ENCODE measurements around the gene KCNK4. TPM values are rescaled to one million over a fixed set of nuclear protein-coding genes. Genes with fewer than 3 reads are reported as not detected.

KCNK4 gene
- polyA plus RNA-seq, 1 donor from 2014 or later: 1.0 TPM

- H3K4me3 ChIP-seq (ENCODE audit: low read length): no peak overlapping the region
- H3K9ac ChIP-seq (ENCODE audit: low read length): no peak overlapping the region
- TF ChIP-seq REST (IDR thresholded peaks at IDR 0.05; ENCODE audit: borderline replicate concordance) (no peak), POLR2AphosphoS5 (IDR thresholded peaks at IDR 0.05) (no peak), EZH2 (IDR thresholded peaks at IDR 0.05; ENCODE audit: borderline replicate concordance, insufficient read depth, low read length, poor library complexity, severe bottlenecking) (no peak)
- no peak overlapping the region for H3K27ac ChIP-seq (ENCODE audit: low read length)
- H3K9me2 ChIP-seq (ENCODE audit: insufficient read depth, low read length): no peaks in the 10 kb centered on the region
- no peaks in the 10 kb centered on the region for H4K20me1 ChIP-seq (ENCODE audit: insufficient read depth)
- H2AFZ ChIP-seq (ENCODE audit: low read depth, low read length): no peak overlapping the region
- H3K9me3 ChIP-seq (ENCODE audit: low read length): no peaks in the 10 kb centered on the region
- H3K4me2 ChIP-seq (ENCODE audit: low read length): no peak overlapping the region
- no peaks in the 10 kb centered on the region for H3F3A ChIP-seq (ENCODE audit: insufficient read depth, low read length, poor library complexity, severe bottlenecking)
- H3K79me2 ChIP-seq (replicated peaks; ENCODE audit: insufficient read depth, low read length): no peaks in the 10 kb centered on the region
- no peaks in the 10 kb centered on the region for H3K27me3 ChIP-seq (ENCODE audit: insufficient read depth, low read depth, low read length)
- no peaks in the 10 kb centered on the region for H3K36me3 ChIP-seq (ENCODE audit: insufficient read depth, low read length)
These were observed 29.5 kb upstream of the KCNK4 start for GRCh38 chr11:64261556-64262080.

- H3K27ac ChIP-seq (ENCODE audit: low read length): no peak overlapping the region
These were observed 28.7 kb upstream of the KCNK4 start for GRCh38 chr11:64262271-64263002.

More at GRCh38 chr11:64262271-64263002, 28.7 kb upstream of the KCNK4 start:
- Histone ChIP-seq H2AFZ (ENCODE audit: low read depth, low read length) (no peak overlapping the region), H4K20me1 (ENCODE audit: insufficient read depth) (no peaks in the 10 kb centered on the region), H3K36me3 (ENCODE audit: insufficient read depth, low read length) (no peaks in the 10 kb centered on the region), H3K4me3 (ENCODE audit: low read length) (no peak overlapping the region), H3K9me2 (ENCODE audit: insufficient read depth, low read length) (no peaks in the 10 kb centered on the region), H3K4me2 (ENCODE audit: low read length) (no peak overlapping the region), H3F3A (ENCODE audit: insufficient read depth, low read length, poor library complexity, severe bottlenecking) (no peaks in the 10 kb centered on the region), H3K27me3 (ENCODE audit: insufficient read depth, low read depth, low read length) (no peaks in the 10 kb centered on the region), H3K9me3 (ENCODE audit: low read length) (no peaks in the 10 kb centered on the region), H3K9ac (ENCODE audit: low read length) (no peak overlapping the region), H3K79me2 (replicated peaks; ENCODE audit: insufficient read depth, low read length) (no peaks in the 10 kb centered on the region)
- no peak for TF ChIP-seq MXI1 (conservative IDR thresholded peaks at IDR 0.05; ENCODE audit: poor library complexity, severe bottlenecking)
- no peak for TF ChIP-seq REST (IDR thresholded peaks at IDR 0.05; ENCODE audit: borderline replicate concordance)
- no peak for TF ChIP-seq EP300 (conservative IDR thresholded peaks at IDR 0.05; ENCODE audit: poor library complexity, severe bottlenecking)
- TF ChIP-seq TAF1 (IDR thresholded peaks at IDR 0.05; ENCODE audit: low read depth): no peak
- no peak for TF ChIP-seq POLR2AphosphoS5 (IDR thresholded peaks at IDR 0.05)
- no peak for TF ChIP-seq CTCF (IDR thresholded peaks at IDR 0.05; ENCODE audit: poor library complexity, severe bottlenecking)
- no peak for TF ChIP-seq SMC3 (conservative IDR thresholded peaks at IDR 0.05; ENCODE audit: poor library complexity)
- TF ChIP-seq RAD21 (conservative IDR thresholded peaks at IDR 0.05): no peak
- no peak for TF ChIP-seq EZH2 (IDR thresholded peaks at IDR 0.05; ENCODE audit: borderline replicate concordance, insufficient read depth, low read length, poor library complexity, severe bottlenecking)

All from neural cell (in vitro differentiated cells).